GM19463 (cell line): ENCODE results near the gene LRRC19.

Experiments
- ATAC-seq: cut with Tn5 transposase; IDR thresholded peaks from one replicate; pipeline ENCODE4 v1.9.1; 2021; ENCODE audit warnings: mild to moderate bottlenecking, moderate library complexity; ENCODE audit not compliant: unreplicated experiment

LRRC19 gene, protein sequence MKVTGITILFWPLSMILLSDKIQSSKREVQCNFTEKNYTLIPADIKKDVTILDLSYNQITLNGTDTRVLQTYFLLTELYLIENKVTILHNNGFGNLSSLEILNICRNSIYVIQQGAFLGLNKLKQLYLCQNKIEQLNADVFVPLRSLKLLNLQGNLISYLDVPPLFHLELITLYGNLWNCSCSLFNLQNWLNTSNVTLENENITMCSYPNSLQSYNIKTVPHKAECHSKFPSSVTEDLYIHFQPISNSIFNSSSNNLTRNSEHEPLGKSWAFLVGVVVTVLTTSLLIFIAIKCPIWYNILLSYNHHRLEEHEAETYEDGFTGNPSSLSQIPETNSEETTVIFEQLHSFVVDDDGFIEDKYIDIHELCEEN

DNA sequence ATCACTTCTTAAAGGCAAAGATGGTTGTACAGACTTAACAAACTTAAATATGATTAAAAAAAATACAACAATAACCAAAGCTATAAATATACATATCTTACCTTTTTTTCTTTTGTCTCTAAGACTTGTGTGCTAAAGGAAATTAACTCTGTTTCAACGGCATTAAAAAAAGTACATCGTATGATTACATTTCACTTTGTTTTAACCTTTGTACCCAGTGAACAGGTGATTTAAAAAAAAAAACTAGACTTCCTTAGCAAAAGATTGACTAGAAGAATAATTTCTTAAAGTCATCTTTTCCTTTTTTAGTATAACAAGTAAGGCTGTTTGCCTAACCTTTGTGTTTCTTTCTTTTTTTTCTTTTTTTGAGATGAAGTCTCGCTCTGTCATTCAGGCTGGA lies at the start of gene LRRC19:
Gene LRRC19, minus strand, starts transcription at position 182 of the 400 bp plus-strand sequence. CDS start 5,978 bp downstream, outside the sequence.
- ATAC-seq, result no peak

DNA sequence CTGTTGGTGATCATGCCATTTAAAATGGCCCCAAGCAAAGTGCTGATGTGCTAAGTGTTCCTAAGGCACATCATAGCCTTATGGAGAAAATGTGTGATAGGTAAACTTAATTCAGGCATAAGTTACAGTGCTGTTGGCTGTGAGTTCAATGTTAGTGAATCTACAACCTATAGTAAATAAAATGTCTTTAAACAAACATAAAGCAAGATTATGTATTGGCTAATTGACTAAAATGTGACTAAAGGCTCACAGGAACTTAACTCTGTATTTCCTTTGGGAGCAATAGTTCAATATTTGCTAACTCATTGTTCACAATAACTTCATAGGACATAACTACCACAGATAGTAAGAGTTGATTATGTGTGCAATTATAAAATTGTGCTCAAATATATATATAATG lies 49.4 kb upstream of the LRRC19 start:
- ATAC-seq, result no peak

DNA sequence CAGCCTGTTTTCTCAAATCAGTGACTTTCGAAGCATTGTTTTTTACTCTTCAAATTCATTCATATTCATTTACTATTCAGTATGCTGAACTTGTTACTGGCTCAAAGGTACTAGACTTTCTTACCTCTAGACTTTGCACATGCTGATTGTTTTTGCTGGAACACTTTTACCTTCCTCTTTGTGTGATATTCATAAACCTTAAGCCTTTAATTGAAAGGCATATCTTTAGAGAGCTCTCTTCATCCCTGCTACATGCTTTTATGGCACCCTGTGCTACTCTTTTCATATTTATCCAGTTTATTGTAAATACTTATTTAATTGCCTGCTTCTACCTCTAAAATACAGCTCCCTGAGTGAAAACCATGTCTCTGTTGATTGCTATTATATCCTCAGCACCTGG lies 48.7 kb upstream of the LRRC19 start:
- ATAC-seq, result no peak

DNA sequence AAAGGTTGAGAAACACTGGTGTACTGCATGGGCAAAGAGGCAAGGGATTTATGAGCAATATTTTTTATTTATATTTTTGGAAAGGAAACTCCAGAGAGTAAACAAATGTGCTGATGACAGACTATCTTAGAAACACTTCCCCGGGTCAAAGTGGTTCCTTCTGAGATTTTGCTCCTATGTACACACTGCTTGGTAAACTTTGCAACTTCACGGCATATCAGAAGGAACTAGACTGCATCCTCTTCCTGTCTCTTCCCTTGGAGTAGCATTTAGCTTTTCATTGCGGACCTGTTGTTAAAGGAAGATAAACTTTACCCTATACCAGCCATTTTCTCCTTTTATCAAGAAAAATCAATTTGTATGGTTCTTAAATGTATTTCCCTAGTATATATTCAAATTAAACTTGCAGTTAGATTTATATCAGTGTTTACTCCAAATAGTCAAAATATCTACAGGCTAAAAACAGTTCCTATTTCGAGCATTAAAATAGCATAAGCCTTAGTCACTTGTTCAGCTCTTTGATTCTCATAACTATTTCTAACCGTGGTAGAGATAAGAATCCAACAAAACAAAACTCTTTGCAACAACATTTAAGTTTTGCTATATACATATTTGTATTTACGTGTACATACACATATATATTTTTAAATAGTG lies 48.0 kb upstream of the LRRC19 start:
- ATAC-seq, result no peak

DNA sequence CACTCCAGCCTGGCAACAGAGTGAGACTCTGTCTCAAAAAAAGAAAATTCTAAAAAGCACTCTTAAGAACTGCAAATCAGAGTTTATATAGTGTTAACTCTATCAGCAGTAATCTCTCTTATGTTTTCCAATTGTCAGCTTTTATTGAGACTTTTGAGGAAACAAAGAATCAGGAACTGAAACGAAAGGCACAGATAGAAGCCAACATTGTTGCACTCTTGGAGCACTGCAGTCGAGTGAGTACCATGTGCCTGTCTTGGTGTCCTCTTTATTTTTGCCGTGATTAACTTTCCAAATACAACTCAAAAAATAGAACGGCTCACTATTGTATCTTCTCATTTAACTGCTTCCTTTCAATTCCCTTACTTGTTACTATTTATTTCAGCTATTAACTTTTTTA lies 41.7 kb upstream of the LRRC19 start:
- ATAC-seq, result no peak

DNA sequence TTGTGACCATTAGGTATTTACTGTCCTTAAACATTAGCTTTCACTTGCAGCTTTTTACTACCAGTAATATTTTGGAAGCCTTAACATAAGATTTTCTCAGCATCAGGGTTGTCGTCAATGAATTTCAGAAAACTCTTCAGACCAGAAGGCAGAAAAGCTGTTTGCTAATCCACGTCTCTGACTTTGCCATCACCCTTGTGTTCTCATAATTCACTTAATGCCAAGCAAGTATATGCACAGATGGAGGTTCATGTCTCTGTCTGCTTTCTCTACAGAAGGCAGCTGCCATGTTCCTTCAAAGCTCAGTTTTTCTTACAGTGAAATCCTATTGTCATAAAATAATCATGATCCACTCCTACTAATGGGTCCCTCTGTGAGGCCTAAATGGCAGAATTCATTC lies 37.7 kb upstream of the LRRC19 start:
- no peak for ATAC-seq

DNA sequence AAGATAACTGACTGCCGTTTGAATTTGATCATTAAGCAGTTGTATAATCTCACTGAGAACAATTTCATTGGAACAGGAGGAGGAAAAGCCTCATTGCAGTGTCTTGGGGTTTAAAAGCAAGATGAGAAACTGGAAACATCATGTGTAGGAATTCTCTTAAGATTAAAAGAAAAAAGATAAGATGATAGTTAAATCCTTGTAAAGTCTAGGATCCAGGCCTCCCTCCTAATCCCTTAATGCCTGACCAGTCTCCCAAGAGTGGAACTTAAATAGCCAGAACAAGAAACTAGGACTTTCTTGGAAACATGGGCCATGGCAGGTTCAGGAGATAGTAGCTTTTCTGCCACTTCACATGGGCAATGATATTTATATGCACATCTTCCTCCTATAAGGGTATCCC lies 37.0 kb upstream of the LRRC19 start:
- ATAC-seq, result no peak

DNA sequence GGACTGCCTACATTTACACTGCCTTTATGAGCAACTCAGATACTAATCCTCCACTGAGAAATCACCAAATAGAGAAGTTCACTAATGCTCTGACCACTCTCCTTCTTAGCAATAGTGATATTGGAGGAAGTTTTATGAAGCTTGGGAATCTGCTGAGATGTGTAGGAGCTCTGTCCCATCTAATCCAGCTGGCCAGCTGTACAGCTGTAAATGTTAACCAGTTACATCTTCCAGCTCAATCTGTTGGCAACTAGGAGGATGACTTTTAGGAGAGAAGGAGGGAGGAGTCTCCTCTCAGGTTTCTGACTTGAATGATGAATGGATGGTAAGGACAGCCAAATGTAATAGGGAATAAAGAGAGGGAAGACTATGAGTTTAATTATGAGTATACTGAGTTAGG lies 36.3 kb upstream of the LRRC19 start:
- no peak for ATAC-seq

DNA sequence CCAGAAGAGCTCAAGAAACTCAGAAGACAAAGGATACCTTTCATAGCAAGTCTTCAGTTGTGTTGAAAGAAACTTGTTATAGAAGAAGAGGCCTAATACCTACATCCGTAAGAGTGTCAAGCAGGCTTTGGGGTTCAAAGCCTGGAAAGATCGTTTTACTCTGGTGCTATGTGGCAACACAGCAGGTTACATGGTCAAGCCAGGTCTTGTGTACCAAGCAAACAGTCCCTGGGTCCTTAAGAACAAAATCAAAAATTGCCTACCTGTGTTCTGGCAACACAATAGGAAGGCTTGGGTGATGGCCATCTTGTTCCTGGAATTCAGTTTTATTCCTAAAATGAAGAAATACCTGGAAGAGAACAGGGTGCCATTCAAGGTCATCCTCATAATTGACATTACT lies 32.0 kb upstream of the LRRC19 start:
- no peak for ATAC-seq

DNA sequence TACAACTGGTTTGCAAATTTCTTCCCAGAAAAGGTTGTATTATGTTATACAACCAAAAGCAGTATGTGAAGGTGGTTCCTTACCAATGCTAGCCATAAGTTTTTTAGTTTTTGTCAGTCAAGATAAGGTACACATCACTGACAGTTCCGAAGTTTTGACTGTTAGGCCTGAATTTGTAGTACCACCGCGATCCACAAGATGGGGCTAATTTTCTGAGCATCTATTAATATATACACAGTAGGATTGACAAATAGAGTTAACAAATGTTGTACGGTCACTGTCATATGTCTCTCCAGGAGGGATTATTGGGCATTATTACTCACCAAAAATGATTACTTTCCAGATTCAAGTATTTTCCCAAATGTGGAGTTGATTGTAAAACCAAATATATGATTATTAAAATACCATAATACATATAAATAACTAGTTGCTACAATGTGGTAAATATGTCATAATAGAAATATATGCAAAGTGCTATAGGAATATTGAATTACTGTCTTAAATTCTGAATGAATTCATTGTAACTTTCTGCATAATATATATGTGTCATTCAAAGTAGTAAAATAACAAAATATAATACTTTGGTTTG lies 28.4 kb upstream of the LRRC19 start:
- ATAC-seq, result peak; percentile 80

DNA sequence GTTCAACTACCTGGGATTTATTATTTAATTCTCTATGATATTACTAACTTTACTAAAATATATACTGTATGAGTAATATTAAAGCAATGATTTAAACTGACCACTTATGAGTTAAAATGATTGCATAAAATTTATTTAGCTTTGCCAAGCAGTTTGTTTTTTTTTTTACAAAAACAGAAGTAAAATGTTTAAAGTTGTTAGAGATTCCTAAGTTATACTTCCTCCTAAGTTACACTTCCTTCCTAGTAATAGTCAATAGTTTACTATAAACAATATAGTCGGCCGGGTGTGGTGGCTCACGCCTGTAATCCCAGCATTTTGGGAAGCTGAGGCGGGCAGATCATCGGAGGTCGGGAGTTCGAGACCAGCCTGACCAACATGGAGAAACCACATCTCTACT lies 23.7 kb upstream of the LRRC19 start:
- no peak for ATAC-seq

DNA sequence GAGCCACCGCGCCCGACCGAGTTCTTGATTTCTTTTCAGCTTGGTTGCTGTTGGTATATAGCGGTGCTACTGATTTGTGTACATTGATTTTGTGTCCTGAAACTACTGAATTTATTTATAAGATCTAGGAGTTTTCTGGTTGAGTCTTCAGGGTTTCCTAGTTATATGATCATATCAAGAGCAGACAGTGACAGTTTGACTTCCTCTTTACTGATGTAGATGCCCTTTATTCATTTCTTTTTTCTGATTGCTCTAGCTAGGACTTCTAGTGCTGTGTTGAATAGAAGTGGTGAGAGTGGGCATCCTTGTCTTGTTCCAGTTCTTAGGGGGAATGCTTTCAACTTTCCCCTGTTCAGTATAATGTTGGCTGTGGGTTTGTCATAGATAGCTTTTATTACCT lies 17.4 kb upstream of the LRRC19 start:
- ATAC-seq, result no peak

DNA sequence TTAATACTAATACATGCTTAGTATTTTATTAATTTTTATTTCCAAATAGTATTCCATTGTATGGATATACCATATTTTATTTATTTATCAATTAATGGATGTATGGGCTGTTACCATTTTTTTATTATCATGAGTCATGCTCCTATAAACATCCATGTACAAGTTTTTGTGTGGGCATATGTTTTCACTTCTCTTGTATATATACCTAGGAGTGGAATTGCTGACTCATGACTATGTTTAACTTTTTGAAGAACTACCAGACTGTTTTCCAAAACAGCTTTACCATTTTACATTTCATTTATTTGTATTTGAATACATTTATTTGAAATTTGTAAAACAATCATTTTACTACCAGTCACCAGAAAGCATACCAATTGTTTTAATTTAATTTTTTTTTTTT lies 14.1 kb upstream of the LRRC19 start:
- ATAC-seq, result no peak

DNA sequence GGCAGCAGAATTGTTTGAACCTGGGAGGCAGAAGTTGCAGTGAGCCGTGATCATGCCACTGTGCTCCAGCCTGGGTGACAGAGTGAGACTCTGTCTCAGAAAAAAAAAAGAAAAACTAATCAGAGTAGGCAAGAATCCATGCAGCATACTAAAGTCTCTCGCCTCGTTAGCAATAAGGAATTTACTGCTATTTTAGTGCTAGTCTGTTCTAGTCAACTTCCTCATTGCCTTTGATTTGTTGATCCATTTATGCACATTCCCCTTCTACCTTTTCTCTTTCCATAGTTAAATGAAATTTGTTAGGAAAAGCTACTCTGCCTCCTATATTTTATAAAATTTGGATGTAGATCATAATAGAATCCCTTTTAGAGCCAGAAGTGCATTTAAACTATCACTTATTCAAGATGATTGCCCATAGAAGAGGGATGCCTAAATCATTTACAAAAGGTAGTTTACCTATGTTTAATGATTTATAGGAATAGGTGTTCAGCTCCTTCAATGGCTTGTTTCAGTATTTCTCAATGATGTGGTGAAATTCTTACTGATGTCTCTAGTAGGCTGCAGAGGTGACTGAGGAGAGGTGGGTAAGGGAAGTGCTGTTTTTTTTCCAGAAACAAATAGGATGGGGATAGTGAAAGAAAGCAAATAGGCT lies 1.9 kb downstream of the LRRC19 start:
- ATAC-seq, result no peak

DNA sequence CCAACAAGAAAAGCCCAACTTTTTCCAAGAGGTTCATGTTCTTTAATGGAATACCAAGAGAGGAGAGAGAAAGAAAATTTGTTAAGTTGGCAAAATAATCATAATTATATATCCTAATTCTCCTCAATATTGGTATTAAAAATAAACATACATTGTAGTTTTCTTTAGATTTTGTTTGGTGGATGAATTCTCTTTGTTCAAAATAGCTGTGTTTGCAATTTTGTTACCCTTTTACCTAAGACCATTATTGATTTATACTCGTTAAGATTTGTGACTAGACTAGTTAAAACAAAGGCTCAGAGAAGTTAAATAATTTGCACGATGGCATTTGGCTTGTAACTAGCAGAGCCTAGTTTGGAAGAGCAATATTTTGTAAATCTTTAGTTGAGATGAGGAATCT lies 9.7 kb downstream of the LRRC19 start:
- ATAC-seq, result no peak

DNA sequence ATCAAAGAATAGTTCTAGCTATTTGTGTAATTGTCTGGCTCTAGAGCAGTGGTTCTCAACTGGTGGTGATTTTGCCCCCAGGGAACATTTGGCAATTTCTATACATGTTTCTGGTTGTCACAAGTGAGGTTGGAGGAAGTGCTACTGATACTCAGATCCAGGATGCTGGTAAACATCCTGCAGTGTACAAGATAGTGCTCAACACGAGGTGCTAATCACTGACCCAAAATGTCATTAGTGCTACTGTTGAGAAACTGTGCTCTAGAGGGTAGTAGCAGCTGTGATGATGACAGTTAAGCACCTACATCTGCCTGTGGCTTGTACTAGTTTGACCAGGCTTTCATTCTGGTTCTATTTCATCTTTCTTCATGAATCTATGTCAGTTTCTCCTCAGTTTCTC lies 22.1 kb downstream of the LRRC19 start:
- ATAC-seq, result no peak

DNA sequence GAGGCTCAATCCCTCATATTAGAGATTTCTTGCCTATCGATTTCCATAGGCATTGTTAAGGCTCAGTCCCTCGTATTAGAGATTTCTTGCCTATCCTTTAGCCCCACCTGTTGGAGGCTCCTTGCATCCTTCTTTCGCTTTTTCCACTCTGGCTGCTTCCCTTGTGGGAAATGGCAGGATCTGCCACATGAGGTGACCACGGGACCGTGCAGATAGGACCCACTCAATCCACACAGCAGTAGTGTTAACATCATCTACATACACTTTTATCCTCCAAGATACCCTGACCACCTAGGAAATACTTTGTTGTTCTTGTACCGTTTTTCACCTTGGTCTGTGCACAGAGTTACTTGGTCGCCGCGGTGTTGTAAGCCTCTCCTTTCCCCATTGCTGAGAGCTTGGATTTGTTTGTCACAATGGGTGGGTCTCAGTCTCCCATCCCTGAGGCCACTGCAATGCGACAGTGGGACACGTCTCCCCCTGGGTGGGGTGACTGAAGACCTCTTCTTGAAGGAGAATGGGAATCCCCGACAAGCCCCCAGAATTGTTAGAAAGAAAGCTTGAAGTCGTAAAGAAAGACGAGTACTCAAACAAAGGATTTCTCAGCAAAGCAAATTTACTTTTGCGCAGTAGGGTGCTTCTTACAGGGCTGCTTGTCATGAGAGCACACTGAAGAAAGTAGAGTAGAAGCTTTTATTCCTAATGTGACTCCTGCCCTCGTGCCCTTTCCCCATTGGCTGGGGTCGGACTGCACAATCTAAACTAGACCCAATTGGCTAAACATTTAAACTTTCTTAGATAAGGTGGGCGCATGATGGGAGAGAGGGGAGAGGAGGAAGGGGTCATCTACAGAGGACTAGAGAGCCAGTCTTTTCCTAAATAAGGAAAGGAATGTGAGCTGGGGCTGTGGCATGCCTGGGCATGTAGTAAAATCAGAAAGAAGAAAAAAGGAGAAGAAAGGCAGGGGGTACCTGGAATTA lies 29.5 kb downstream of the LRRC19 start:
- ATAC-seq, result no peak

DNA sequence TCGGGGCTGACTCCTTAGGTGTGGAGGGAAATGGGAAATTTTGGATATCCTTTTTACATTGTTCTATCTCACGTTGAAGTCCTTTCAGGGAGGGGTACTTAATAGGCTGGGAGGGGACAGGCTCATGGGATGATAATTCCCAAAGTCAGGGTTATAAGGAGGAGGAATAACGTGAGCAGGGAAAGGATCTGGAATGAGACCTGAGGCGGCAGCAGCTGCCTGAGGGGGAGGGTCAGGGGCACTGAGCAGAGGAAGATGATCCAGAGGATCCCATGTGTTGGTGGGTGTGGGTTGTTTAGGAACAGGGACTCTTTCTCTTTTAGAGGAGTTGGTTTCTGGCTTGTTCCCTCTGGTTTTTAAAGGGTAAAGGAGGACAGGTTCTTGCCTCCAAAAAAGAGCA lies 30.5 kb downstream of the LRRC19 start:
- ATAC-seq, result no peak

DNA sequence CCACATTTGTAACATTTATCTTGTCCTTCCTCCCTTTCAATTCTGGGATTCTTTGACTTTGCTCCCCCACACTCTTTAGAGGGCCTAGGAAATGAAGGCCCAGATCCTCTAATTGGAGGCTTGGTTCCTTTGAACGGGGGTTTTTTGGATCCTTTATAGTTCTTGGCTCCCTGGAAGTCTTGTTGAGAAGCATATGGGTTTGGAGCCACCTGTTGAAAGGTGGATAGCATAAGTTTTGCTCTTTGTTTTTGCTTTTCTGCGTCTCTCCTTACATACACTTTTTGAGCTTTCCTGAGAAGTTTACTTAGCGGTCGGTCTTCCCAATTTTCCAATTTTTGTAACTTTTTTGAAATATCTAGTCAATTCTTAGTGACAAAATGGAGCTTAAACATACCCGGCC lies 31.5 kb downstream of the LRRC19 start:
- ATAC-seq, result no peak

DNA sequence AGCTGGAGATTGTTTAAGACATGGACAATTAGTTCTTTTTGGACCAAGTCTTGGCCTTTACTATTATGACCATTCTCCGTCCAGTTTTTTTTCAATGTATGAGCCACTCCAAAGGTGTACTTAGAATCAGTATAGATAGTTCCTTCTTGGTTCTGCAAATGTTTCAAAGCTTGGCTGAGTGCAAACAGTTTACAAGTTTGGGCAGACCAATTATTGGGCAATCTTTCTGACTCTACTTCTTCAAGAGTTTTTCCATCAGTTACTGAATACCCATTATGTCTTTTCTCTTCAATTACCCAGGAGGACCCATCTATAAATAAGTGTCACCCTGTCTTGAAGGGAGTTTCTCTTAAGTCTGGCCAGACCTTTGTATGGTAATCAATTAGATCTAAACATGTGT lies 33.8 kb downstream of the LRRC19 start:
- no peak for ATAC-seq

DNA sequence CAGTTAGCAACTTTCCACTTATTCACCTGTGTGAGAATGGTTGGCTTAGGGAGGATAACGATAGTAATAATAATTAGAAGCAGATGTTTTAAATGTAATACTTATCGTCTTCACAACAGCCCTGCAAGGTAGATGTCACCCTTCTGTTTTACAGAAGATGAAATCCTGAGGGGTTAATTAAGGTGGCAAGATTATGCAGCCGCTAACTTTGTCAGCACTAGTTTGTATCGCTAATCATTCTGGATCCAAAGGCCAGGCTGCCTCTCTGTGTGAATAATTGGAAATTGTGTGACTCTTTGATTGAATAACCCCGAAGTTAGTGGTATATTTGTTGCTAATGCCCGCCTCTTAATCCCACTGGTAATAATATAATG lies 48.6 kb downstream of the LRRC19 start:
- ATAC-seq, result no peak
